ENCODE measurements around the gene LMTK2.
A peak's percentile ranks its signal among the peaks of the same experiment; 100 is the strongest.
"Not testable (repeated sequence)": the region's sequence is repeated elsewhere in the genome, so short reads cannot be mapped to it uniquely, and the experiment has no call there.

Gene LMTK2

DNA sequence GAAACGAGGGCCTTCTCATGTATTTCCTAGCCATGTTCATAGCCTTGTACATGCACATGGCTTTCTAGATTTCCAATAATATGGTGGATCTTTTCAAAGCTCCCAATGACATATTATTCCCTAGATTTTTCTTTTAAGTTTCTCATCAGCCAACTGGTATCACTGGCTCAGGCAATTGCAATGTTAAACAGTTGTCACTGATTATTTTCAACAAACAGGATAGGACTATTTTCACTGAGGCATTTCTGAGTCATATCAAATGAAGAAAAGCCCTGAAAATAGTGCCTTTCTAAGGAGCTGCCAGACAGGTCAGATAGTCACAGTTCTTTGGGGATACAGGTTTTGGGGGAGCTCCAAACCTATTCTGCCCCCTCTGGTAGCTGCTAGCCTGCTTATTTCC lies 4.5 kb upstream of the LMTK2 start:
- DNase-seq (ENCODE audit: low read depth in 4 of 4, low spot score in 1 of 4): no peak

GRCh38 chr7:98105942-98106544 lies 619 bp upstream of the LMTK2 start:
- no peak for DNase-seq (ENCODE audit: low read depth in 4 of 4, low spot score in 1 of 4)

DNA sequence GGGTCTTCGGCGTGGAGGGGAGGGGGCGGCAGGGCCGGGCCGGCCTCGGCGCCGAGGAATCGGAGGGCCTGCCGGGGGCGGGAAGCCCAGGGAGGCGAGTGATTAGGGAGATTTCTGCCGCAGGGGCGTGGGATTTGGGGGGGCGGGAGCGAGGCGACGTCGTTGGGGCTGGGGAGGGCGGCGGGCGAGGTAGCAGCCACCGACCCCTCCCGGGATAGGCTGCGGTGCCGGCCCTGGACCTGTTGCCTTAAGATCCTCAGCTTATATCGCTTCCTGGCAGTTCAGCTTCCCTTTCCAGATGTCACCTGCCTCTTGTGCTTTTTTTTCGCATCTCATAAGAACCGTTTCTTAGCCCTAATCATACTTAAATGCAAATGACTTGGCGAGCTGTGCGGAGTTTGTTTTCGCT lies 655 bp downstream of the LMTK2 start:
- DNase-seq (ENCODE audit: low read depth in 4 of 4, low spot score in 1 of 4): peak in 2 of 4 experiments; percentile 1 to 4

- DNase-seq (ENCODE audit: low read depth in 4 of 4, low spot score in 1 of 4): no peak
These were observed 3.8 kb downstream of the LMTK2 start for GRCh38 chr7:98110249-98111022.

GRCh38 chr7:98112077-98112476 lies 5.4 kb downstream of the LMTK2 start:
- DNase-seq (ENCODE audit: low read depth in 4 of 4, low spot score in 1 of 4): no peak

- no peak for DNase-seq (ENCODE audit: low read depth in 4 of 4, low spot score in 1 of 4)
These were observed 9.3 kb downstream of the LMTK2 start for GRCh38 chr7:98115746-98116525.

DNA sequence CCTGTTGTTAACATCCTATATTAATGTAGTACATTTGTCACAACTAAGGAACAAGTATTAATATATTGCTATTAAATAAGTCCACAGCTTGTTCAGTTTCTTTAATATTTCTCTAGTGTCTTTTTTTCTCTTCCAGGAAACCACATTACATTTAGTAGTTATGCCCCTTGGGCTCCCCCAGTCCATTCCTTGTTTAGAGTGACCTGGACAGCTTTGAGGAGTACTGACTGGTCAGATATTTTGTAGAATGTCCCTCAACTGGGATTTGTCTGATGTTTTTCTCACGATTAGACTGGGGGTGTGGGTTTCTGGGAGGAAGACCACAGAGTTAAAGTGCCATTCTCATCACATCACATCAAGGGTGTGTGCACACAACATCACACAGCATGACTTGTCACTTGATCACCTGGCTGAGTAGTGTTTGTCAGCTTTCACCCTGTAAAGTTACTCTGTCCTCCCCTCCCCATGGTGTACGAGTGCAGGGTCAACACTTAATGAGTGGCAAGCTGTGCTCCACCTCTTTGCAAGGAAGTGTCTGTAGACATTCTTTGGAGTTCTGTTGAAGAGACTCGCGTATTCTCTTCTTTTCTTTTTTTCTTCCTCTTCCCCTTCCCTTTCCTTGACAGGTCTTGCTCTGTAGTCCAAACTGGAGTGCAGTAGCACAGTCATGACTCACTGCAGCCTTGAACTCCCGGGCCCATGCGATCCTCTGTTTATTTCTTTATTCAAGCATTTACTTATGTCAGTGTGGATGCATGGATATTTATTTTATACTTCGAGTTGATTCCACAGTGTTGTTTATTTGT lies 10.2 kb downstream of the LMTK2 start:
- DNase-seq (ENCODE audit: low read depth in 4 of 4, low spot score in 1 of 4): no peak

DNA sequence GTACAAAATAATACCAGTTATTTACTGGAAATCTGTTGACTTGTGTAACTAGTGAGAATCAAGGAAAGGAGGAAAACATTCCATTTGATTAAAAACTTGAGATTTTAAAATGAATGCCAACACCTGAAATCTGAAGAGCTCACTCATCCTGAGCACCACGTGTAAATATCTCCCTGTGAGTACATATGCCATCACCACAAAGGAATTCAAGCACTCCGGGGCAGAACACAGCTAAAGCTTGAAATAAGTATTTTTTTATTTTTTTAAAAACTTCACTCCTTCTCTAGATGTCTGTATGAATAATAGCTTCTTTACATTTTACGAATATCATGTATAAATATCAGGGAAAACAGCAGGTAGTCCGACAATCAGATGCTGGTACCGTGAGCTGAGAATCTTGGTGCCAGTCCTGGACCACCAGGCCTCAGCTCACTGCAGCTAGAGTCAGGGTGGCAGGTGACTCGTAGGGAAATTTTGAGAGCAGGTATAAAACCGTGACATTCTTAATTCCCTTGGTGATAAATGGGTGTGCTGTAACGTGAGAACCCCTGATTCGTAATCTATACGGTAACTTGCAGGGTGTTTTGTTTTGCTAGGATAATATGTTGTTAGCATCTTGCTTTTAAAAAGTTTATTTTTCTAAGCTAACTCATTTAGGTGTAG lies 12.7 kb downstream of the LMTK2 start:
- no peak for DNase-seq (ENCODE audit: low read depth in 4 of 4, low spot score in 1 of 4)

DNA sequence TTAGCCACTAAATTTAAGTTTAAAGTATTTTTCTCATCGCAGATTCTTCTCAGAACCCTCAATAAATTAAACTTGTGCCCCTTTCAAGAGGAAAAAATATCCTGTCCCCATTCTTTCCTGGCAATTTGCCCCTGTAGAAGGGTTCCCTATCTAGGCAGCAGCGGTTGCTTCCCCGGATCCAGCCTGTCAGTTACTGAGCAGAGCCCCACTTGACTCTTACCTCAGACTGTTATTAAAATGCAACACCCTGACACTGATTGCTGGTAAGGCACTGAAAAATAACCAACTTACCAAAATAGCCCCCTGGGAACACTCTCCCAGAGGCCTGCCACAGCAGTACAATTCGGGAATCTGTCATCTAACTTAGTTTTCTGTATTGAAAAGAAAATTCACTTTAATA lies 13.9 kb downstream of the LMTK2 start:
- no peak for DNase-seq (ENCODE audit: low read depth in 4 of 4, low spot score in 1 of 4)

GRCh38 chr7:98121388-98121787 lies 14.7 kb downstream of the LMTK2 start:
- DNase-seq (ENCODE audit: low read depth in 4 of 4, low spot score in 1 of 4): not testable (repeated sequence)

DNA sequence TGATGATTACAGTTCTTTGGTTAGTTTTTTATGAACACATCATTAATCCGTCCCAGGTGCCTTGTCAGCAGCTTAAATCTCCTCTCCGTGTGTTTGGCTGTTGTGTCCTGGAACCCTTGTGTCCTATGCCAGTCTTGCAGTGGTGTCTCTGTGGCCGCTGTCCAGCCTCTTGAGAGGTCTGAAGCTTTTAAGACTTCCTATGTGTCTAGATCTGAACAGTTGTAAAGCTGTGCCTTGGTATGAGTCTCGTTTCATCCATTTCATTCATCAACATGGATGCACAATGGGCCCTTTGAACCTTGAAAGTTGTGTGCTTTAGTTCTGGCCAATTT lies 16.7 kb downstream of the LMTK2 start:
- DNase-seq (ENCODE audit: low read depth in 4 of 4, low spot score in 1 of 4): no peak

- no peak for DNase-seq (ENCODE audit: low read depth in 4 of 4, low spot score in 1 of 4)
These were observed 19.1 kb downstream of the LMTK2 start for GRCh38 chr7:98125759-98126158.

- no peak for DNase-seq (ENCODE audit: low read depth in 4 of 4, low spot score in 1 of 4)
These were observed 19.9 kb downstream of the LMTK2 start for GRCh38 chr7:98126311-98127142.

- DNase-seq (ENCODE audit: low read depth in 4 of 4, low spot score in 1 of 4): no peak
These were observed 21.7 kb downstream of the LMTK2 start for GRCh38 chr7:98128346-98128745.

DNA sequence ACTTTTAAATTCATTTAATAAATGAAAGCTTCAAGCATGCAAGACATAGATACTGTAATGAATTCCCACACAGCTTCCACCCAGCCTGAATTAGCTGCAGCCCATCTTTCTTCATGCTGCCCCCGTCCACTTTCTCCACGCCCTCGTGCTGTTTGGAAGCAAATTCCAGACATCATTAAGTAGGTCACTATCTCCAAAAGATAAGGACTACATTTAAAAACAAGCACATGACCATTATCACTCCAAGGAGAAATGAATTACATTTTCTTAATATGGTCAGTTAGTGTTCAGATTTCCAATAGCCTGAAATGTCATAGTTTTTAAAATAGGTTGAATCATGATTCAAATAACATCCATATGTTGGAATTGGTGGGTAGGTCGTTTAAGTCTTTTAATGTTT lies 24.3 kb downstream of the LMTK2 start:
- no peak for DNase-seq (ENCODE audit: low read depth in 4 of 4, low spot score in 1 of 4)

DNA sequence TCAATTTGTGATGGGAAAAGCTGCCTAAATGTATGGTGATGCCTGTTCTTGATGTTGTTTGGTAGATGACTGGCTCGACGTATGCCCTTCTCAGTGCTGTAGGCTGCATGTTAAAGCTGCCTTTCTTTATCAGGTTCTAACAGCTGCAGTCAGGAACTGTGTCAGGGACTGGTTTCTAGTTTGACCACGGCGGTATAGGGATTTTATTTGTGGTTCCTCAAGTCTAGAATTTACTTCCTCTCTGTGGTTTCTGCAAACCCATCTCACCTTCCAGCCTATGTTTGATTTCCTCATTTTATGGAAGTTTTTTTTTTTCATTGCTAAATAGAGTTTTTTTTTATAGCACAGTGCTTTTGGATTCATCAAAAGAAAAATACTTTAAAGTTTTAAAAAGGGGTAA lies 26.5 kb downstream of the LMTK2 start:
- DNase-seq (ENCODE audit: low read depth in 4 of 4, low spot score in 1 of 4): no peak

- DNase-seq (ENCODE audit: low read depth in 4 of 4, low spot score in 1 of 4): no peak
These were observed 27.1 kb downstream of the LMTK2 start for GRCh38 chr7:98133621-98134303.

DNA sequence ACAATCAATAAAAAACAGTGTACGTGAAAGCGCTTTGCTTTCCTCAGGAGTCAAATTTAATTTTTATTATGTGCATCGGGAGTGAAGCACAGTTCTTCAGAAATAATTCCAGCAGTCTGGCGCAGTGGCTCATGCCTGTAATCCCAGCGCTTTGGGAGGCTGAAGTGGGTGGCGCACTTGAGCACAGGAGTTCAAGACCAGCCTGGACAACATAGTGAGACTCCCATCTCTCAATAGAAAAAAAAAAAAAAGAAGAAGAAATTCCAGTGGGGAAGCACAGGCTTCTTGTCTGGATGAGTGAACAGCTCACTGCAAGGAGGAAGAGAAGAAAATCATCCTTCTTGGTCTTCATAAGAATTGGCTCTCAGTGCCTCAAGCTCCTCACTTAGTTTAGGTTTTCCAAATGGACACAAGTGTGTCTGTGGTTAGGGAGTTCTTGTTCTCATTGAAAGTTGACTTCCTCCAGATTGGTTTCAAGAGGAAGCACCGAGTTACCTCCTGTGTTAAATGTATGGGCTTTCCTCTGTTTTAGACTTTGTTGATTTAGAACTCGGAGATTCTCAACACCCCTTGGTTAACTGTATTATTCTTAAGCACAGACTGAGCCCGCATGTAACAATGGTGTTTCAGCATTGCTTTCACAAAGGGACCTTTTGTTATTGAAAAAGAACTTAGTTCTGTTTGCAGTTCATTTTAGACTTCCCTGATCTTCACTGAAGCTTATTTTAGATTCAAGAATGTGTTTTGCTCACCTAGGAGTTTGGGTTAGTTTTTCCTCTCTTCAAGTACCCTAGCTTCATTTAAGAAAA lies 28.0 kb downstream of the LMTK2 start:
- DNase-seq (ENCODE audit: low read depth in 4 of 4, low spot score in 1 of 4): no peak

- DNase-seq (ENCODE audit: low read depth in 4 of 4, low spot score in 1 of 4): no peak
These were observed 29.3 kb downstream of the LMTK2 start for GRCh38 chr7:98135984-98136383.

Measured in stimulated activated CD4-positive, alpha-beta T cell treated with anti-CD3 and anti-CD28 coated beads, Interleukin-1b, Interleukin-23, amount 100 ng/mL, for 24 hours (primary cell).